GM19328 (cell line): ENCODE measurements around the gene SMARCA4.
A peak's percentile ranks its signal among the peaks of the same experiment; 100 is the strongest.

Experiments
- ATAC-seq: cut with Tn5 transposase; IDR thresholded peaks from one replicate; pipeline ENCODE4 v1.9.1; 2021; ENCODE audit warnings: mild to moderate bottlenecking, moderate library complexity; ENCODE audit not compliant: unreplicated experiment

Gene SMARCA4

DNA sequence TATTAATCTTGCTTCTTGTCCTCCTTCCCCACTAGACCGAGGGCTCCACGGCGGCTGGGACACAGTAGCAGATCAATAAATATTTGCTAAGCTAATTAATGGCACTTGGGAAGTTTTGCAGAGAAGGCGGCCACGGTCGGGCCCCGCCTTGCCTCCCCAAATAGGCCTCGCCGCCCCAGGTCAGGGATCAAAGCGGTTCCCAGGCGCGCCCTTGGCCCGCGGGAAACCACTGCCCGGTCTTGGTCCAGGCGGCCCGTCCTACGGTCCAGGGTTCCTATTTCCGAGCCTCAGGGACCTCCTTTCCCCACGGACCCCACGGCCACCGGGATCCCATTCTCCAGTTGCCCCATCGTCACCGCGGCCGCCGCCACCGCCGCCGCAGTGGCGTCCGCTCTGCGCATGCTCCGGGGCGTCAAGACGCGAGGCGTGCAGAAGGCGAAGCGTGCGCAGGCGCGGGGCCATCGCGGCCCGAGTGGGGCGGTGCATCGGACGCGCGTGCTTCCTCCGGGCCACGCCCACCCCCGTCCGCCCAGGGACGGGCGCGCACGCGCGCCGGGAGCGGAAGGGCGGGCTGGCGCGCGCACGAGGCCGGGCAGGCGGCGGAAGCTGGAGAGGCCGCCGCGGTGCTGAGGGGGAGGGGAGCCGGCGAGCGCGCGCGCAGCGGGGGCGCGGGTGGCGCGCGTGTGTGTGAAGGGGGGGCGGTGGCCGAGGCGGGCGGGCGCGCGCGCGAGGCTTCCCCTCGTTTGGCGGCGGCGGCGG lies at the start of gene SMARCA4:
TSS of gene SMARCA4 (plus strand) at position 717 of the 759 bp plus-strand sequence. CDS start 23,122 bp downstream, outside the sequence.
- peak; percentile 79 for ATAC-seq

DNA sequence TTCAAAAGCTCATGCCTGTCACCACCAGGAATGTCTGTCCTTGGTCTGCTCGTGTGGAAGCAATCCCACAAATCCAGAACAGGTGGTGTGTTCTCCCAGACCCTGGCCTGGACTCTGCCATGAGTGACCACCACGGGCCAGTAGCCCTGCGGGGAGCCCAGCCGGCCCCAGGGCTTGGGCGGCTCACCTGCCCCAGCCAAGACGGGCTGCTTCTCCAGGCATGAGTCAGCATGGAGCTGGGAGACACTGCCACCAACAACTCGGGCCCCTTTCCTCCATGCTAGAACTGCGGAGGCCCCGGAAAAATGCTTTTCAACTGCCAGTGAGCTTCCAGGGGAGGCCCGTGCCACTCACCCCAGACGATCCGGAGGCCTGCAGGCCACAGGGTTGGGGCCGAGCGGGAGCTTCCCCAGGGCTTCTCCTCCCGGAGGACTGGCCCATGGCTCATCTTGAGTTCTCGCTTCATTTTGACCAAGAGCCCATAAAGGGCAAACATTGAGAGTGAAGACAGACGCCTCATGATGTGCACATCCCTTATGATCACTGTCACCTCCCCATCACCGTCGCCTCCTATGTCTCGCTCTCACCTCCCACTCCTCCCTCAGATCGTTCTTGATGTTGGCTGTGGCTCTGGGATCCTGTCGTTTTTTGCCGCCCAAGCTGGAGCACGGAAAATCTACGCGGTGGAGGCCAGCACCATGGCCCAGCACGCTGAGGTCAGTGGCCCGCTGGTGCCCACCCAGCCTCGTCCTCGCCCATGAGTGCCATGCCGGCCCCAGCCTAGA lies 49.1 kb upstream of the SMARCA4 start:
- no peak for ATAC-seq

DNA sequence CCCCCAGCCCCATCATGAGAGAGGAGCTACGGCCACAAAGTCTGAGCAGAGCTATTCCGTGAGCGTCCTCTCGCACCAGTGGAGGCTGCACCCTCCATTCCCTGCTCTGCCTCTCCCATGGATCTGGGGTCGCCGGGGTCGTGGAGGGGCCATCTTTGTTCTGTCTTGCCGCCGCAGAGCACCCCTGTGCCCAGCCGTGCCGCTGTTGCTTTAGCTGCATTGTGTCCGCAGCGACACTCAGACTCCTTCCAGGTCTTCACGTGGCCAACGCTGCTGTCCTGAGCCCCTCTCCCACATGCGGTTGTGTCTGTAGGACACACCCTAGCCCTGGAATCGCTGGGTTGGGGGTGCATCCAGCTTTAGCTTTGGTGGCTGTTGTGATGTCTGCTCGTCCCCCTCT lies 48.2 kb upstream of the SMARCA4 start:
- no peak for ATAC-seq

DNA sequence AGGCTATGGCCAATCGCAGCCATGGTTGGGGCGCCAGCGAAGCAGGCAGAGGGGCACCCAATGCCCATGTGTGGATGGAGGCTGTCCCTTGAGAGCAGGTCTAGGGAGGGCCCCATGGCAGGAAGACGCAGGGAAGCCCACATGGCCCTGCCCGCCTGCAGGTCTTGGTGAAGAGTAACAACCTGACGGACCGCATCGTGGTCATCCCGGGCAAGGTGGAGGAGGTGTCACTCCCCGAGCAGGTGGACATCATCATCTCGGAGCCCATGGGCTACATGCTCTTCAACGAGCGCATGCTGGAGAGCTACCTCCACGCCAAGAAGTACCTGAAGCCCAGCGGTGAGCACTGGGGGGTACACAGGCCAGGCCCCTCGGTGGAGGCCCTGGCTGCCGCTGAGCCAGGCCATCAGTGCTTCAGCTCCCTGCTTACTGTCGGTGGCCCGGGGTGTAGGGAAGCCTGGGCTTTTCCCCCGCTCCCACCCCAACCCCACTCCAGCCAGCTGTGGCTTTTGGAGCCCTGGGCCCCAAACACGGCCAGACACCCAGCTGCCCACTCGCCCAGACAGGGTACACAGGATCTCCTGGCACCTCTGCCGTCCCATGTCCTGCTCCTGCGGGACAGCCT lies 47.0 kb upstream of the SMARCA4 start:
- ATAC-seq, result no peak

DNA sequence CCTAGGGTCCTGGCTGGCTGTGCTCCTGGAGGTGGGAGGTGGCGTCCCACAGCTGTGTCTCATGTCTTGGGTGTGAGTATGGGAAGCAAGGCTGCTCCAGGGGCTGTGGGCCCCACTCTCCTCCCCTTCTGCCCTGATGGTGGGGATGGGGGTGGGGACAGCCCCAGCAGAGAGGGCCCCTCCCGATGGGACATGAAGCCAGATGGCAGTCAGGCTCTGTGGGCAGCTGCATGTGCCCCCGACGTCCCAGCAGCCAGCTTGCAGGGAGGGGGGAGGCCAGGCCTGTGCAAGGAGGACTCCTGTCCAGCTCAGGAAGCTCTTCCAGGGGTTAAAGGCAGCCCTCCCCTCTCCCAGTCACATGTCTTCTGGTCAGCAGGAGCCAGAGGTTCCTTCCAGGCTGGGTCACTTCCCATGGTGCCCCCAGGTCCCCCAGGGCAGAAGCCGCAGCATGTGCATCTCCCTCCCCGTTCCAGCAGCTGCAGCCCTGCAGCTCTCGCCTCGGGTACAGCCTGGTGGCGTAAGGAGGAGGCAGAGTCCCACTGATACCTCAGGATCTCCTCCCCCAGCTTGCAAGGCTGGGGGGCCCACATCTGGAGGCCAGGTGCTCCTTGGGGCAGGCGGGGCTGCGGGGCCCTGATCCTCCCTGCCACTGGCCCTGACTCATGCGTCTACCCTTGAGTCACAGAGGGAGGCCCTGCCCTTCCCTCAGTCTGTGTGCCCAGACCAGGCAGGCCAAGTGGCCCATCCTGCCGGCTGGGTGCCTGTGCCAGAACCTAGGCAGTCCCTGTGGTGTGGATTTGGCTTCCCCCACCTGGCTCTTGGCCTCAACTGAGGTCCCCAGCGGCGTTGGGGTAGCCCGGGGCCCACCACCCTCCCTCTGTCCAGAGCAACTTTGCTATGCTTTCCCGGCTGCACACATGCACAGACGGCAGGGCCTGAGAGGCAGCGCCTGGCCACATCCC lies 45.4 kb upstream of the SMARCA4 start:
- no peak for ATAC-seq

DNA sequence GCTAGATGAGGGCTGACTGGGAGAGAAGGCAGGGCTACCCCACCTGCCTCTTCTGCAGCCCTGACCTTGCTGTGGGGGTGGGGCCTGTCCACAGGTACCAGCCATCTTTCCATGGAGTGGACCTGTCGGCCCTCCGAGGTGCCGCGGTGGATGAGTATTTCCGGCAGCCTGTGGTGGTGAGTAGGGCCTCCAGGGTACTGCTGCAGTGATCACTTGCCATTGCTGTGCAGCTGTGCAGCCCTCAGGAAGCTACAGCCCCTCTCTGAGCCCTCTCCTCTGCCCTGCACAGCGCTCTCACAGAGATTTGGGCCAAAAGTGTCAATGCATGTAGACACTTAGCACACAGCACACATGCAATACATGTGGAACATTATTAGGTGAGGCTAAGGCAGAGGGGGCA lies 44.2 kb upstream of the SMARCA4 start:
- ATAC-seq, result no peak

DNA sequence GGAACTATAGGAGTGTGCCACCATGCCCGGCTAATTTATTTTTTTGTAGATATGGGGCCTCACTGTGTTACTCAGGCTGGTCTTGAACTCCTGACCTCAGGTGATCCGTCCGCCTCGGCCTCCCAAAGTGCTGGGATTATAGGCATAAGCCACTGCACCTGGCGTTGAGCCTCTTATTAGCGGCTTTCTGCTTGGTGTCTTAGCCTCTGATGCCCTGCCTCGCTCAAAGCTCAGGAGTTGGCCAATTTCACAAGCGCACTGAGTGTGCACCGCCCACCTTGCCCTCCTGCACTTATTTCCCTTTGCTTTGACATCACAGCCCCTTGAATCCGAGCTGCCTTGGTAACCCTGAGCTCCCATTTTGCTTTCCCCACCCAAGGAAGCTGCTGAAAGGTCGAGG lies 42.5 kb upstream of the SMARCA4 start:
- no peak for ATAC-seq

DNA sequence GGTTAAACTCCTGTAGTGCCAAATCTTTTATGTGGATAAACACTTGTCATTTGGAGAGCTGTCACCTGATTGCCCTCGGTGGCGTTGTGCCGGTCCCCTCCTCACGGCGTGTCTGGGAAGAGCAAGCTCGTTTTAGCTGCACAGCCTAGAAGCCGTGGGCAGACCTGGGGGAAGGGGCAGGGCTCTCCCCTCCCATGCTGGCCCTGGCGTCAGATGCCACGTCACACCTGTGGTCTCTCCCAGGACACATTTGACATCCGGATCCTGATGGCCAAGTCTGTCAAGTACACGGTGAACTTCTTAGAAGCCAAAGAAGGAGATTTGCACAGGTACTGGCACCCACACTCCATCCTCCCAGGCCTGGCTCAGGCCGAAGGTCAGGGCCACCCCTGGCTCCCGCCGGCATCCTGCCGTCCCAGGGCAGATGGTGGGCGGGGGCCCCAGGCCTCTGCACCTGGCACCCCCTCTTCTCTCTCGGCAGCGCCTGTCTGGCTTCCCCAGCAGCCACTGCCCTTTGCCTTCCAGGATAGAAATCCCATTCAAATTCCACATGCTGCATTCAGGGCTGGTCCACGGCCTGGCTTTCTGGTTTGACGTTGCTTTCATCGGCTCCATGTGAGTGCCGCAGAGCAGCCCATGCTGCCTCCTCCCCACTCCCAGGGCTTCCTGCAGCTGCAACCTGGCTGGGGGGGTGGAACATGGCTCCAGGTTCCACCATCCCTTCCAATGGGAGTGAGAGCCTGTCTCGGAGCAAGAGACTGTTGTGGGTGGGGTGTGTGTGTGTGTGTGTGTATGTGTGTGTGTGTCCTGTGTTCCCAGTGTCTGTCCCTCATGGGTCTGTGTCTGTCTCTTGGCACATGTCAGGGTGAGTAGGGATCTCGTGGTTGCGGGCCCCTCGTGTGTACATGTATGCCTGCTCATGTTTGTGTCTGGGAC lies 41.2 kb upstream of the SMARCA4 start:
- ATAC-seq, result no peak

DNA sequence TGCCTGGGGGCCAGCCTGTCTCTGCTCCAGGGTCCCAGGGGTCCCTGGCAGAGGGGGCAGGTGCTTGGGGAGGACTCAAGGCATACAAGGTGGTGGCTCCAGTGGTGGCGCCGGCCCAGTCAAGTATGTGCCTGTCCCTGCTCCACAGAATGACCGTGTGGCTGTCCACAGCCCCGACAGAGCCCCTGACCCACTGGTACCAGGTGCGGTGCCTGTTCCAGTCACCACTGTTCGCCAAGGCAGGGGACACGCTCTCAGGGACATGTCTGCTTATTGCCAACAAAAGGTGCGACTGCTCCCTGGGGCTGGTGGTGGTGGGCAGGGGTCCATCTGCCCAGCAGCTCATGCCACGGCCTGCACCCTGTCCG lies 40.6 kb upstream of the SMARCA4 start:
- no peak for ATAC-seq

DNA sequence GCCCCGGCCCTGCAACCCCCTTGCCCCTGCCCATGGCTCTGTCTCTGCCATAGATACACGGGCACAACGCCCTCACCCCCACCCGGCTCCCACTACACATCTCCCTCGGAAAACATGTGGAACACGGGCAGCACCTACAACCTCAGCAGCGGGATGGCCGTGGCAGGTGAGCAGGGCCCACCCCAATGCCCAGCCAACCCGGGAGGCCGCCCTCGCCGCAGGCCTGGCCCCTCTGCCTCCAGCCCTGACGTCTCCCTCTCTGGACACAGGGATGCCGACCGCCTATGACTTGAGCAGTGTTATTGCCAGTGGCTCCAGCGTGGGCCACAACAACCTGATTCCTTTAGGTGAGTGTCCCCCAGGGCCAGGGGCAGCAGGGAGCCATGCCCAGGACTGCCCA lies 40.0 kb upstream of the SMARCA4 start:
- no peak for ATAC-seq

DNA sequence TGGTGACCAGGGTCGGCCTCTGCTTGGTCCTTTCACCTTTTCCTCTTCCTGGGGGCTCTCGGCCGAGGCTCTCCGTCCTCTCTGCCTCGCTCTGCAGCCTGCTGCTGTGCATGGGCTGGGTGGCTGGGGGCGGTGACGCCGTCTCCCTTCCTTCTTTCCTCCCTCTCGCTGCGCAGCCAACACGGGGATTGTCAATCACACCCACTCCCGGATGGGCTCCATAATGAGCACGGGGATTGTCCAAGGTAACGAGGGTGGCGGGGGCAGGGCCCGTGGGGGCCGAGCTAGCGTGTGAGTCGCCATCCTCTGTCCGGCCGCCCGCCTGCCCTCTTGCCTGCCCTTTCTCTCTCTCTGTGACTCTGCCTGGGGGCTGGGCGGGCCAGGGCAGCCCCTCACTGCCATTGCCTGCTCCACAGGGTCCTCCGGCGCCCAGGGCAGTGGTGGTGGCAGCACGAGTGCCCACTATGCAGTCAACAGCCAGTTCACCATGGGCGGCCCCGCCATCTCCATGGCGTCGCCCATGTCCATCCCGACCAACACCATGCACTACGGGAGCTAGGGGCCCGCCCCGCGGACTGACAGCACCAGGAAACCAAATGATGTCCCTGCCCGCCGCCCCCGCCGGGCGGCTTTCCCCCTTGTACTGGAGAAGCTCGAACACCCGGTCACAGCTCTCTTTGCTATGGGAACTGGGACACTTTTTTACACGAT lies 39.5 kb upstream of the SMARCA4 start:
- no peak for ATAC-seq

DNA sequence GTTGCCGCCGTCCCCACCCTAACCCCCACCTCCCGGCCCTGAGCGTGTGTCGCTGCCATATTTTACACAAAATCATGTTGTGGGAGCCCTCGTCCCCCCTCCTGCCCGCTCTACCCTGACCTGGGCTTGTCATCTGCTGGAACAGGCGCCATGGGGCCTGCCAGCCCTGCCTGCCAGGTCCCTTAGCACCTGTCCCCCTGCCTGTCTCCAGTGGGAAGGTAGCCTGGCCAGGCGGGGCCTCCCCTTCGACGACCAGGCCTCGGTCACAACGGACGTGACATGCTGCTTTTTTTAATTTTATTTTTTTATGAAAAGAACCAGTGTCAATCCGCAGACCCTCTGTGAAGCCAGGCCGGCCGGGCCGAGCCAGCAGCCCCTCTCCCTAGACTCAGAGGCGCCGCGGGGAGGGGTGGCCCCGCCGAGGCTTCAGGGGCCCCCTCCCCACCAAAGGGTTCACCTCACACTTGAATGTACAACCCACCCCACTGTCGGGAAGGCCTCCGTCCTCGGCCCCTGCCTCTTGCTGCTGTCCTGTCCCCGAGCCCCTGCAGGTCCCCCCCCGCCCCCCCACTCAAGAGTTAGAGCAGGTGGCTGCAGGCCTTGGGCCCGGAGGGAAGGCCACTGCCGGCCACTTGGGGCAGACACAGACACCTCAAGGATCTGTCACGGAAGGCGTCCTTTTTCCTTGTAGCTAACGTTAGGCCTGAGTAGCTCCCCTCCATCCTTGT lies 38.8 kb upstream of the SMARCA4 start:
- no peak for ATAC-seq

DNA sequence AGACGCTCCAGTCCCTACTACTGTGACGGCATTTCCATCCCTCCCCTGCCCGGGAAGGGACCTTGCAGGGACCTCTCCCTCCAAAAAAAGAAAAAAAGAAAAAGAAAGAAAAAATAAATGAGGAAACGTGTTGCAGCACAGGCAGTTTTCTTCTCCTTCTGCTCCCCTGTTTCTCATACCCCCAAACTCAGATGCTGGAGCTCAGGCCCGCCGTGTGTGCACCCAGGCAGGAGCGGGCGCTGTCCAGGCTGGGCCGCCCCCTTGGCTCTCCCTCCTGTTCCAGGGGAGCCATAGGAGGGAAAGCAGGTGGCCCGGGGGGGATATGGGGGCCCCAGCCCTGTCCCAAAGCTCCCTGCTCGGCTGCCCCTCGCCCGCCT lies 38.2 kb upstream of the SMARCA4 start:
- no peak for ATAC-seq

DNA sequence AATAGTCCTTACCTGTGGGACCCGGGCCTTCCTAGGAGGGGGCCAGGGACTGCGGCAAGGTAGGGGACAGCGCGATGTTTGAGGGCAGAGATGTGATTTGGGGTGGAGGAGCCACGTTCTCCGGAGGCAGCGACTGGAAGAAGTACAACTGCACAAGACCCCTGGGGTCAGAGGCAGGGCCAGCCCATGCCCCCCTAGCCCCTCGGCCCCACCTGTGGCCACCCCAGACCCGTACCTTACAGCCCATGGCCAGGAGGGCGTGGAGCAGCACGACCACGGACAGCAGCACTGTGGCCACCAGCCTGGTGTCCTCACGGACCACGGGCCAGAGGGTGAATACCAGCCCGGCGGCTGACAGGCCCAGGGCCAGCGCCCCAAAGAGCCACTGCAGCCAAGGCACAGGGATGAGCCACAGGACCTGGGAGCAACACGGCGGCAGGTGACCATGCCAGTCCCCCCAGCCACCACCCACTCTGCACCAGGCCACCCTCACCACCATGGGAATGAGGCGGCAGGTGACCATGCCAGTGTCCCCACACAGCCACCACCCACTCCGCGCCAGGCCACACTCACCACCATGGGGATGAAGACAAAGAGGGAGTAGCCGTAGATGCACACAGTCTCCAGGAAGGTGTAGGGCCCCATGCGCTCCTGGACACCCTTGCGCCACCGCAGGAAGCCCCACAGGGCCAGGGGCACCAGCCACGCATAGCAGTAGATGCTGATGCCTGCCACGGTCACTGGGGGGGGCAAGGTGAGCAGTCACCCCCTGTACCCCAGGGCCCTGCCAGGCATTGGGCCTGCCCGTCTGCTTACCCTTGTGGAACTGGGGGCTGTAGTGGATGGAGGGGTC lies 37.3 kb upstream of the SMARCA4 start:
- ATAC-seq, result no peak

DNA sequence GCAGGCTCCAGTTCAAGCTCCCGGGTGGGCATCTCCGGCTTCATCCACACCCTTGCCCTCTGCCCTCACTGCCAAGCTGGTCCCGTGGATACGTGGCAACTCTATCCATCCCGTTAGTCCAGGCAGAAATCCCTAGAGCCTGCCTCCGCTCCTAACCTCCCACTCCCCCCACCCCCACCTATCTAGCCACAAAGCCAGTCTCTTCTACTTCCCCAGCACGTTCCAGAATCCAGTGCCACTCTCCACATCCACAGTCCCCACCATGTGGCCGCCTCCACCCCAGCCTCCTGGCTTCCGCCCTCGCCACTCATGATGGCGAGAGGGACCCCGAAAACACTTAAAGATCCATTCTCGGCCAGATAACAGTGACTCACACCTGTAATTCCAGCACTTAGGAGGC lies 36.2 kb upstream of the SMARCA4 start:
- ATAC-seq, result no peak

DNA sequence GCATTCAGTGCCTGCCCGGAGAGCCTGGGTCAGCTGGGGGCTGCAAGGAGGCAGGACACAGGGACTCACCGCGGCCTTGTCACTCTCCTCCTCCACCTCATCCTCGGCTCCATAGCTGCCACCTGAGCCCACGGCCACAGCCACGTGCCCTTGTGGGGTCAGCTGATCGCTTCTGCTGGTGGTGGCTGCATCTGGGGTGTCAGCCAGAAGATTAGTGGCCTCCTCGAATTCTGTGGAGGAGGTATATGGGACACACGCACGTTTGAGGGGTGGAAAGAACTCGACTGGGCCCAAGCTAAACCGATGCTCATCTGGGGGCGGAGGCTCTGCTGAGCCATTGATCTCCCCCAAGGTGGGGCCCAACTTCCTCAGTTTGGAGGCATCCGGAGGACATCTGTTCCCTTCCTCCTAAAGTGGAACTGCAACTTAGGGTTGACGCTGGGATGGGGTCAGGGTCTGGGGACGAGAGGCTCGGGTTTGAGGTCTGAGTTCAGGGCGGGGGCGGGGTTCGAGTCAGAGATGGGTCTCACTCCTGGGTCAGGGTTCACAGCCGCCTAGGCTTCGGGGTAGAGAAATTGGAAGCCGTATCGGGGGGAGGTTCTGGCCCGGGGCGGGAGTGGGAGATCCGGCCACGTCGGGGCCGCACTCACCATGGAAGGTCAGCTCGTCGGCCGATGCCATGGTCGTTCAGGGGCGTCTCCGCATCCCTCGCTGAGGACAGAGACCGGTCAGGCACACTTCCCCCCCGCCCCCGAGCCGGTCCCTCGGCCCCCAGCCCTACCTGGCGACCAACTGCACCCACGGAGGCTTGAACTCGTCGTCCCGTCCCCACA lies 32.9 kb upstream of the SMARCA4 start:
- no peak for ATAC-seq
